ENCODE measurements around the gene BMF.

GRCh38 chr15:40053079-40053830 is 55.4 kb downstream of the BMF start:
- TF ChIP-seq EZH2phosphoT487 (IDR thresholded peaks at IDR 0.05; ENCODE audit: low read depth, severe bottlenecking, unreplicated experiment): no peak
- TF ChIP-seq, protein P1, sequence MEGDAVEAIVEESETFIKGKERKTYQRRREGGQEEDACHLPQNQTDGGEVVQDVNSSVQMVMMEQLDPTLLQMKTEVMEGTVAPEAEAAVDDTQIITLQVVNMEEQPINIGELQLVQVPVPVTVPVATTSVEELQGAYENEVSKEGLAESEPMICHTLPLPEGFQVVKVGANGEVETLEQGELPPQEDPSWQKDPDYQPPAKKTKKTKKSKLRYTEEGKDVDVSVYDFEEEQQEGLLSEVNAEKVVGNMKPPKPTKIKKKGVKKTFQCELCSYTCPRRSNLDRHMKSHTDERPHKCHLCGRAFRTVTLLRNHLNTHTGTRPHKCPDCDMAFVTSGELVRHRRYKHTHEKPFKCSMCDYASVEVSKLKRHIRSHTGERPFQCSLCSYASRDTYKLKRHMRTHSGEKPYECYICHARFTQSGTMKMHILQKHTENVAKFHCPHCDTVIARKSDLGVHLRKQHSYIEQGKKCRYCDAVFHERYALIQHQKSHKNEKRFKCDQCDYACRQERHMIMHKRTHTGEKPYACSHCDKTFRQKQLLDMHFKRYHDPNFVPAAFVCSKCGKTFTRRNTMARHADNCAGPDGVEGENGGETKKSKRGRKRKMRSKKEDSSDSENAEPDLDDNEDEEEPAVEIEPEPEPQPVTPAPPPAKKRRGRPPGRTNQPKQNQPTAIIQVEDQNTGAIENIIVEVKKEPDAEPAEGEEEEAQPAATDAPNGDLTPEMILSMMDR (IDR thresholded peaks at IDR 0.05; ENCODE audit: poor library complexity): peak; percentile 18
- TF ChIP-seq EZH2 (IDR thresholded peaks at IDR 0.05; ENCODE audit: borderline replicate concordance): no peak

Data from hepatocyte (in vitro differentiated cells).